Measurements from ENCODE around the gene IGFN1.
A peak's percentile ranks its signal among the peaks of the same experiment; 100 is the strongest.

- TF ChIP-seq CTCF (conservative IDR thresholded peaks at IDR 0.05; ENCODE audit: low read depth, low read length) (peak; percentile 36), RFX5 (IDR thresholded peaks at IDR 0.05; ENCODE audit: low read depth, low read length) (no peak), RCOR1 (IDR thresholded peaks at IDR 0.05; ENCODE audit: insufficient replicate concordance, low read length) (no peak), MAFK (IDR thresholded peaks at IDR 0.05; ENCODE audit: low read depth, low read length) (no peak), USF2 (IDR thresholded peaks at IDR 0.05; ENCODE audit: low read depth, low read length) (no peak), RAD21 (IDR thresholded peaks at IDR 0.05; ENCODE audit: low read length) (no peak), MAZ (IDR thresholded peaks at IDR 0.05; ENCODE audit: borderline replicate concordance, low read depth, low read length) (no peak), FOS (IDR thresholded peaks at IDR 0.05; ENCODE audit: low read depth, low read length) (no peak), SMC3 (IDR thresholded peaks at IDR 0.05; ENCODE audit: low read depth, low read length) (no peak), POLR2A (IDR thresholded peaks at IDR 0.05; ENCODE audit: low read depth, low read length) (no peak), MXI1 (IDR thresholded peaks at IDR 0.05; ENCODE audit: borderline replicate concordance, low read depth, low read length) (no peak), NFE2L2 (IDR thresholded peaks at IDR 0.05; ENCODE audit: low read depth, low read length) (no peak)
Measured at GRCh38 chr1:201171063-201172036, 19.3 kb upstream of the IGFN1 start.
